GDM1 (cell line): ENCODE results near the gene SREBF1.

Source experiments
- DNase-seq: peaks from one replicate; lab custom pipeline; 2025; lab: John Stamatoyannopoulos, UW

Gene SREBF1

GRCh38 chr17:17840751-17841591 is 4.2 kb upstream of the SREBF1 start:
- DNase-seq: no peak

- no peak for DNase-seq
Observed at GRCh38 chr17:17839791-17840707, 3.3 kb upstream of the SREBF1 start.

- peak; percentile 67 for DNase-seq
Observed at GRCh38 chr17:17837966-17838962, 1.5 kb upstream of the SREBF1 start.

GRCh38 chr17:17837380-17837821 is 615 bp upstream of the SREBF1 start:
- DNase-seq: no peak

GRCh38 chr17:17836250-17836817 is 452 bp downstream of the SREBF1 start:
- DNase-seq: peak; percentile 90

GRCh38 chr17:17835415-17836249 is 1.2 kb downstream of the SREBF1 start:
- no peak for DNase-seq

- no peak for DNase-seq
Observed at GRCh38 chr17:17834974-17835373, 1.8 kb downstream of the SREBF1 start.

GRCh38 chr17:17833658-17834357 is 3.0 kb downstream of the SREBF1 start:
- no peak for DNase-seq

GRCh38 chr17:17832032-17832363 is 4.8 kb downstream of the SREBF1 start:
- DNase-seq: no peak

GRCh38 chr17:17831208-17832031 is 5.4 kb downstream of the SREBF1 start:
- DNase-seq: no peak

GRCh38 chr17:17830740-17831207 is 6.0 kb downstream of the SREBF1 start:
- DNase-seq: no peak

- no peak for DNase-seq
Observed at GRCh38 chr17:17830269-17830567, 6.6 kb downstream of the SREBF1 start.

GRCh38 chr17:17827826-17828621 is 8.8 kb downstream of the SREBF1 start:
- DNase-seq: no peak

GRCh38 chr17:17826942-17827785 is 9.6 kb downstream of the SREBF1 start:
- DNase-seq: no peak

- DNase-seq: peak; percentile 27
Observed at GRCh38 chr17:17826342-17826713, 10.5 kb downstream of the SREBF1 start.

- peak; percentile 62 for DNase-seq
Observed at GRCh38 chr17:17824783-17825614, 11.8 kb downstream of the SREBF1 start.
